GM12891 (cell line): ENCODE results near the gene PXDC1.

Experiments used
- PAX5 ChIP-seq: IDR thresholded peaks from 2 replicates; pipeline ENCODE4 v1.6.1; 2011; ENCODE audit warnings: low read length, moderate library complexity, mild to moderate bottlenecking; ENCODE audit not compliant: insufficient read depth, severe bottlenecking
- POLR2A ChIP-seq: IDR thresholded peaks from 2 replicates; pipeline ENCODE4 v1.6.1; 2011; ENCODE audit warnings: low read depth, low read length, control low read depth
- POLR2AphosphoS5 ChIP-seq: IDR thresholded peaks from 2 replicates; pipeline ENCODE4 v1.6.1; 2011; ENCODE audit warnings: low read depth, low read length, control low read depth
- POU2F2 ChIP-seq: IDR thresholded peaks from 2 replicates; pipeline ENCODE4 v1.6.1; 2011; ENCODE audit warnings: low read depth, mild to moderate bottlenecking, control low read depth, low read length, moderate library complexity
- SPI1 ChIP-seq: IDR thresholded peaks from 2 replicates; pipeline ENCODE4 v1.6.1; 2011; ENCODE audit warnings: low read depth, low read length, control low read depth
- TAF1 ChIP-seq: IDR thresholded peaks from 2 replicates; pipeline ENCODE4 v1.6.1; 2011; ENCODE audit warnings: low read depth, low read length, control low read depth

- TF ChIP-seq POLR2A (no peak), POLR2AphosphoS5 (no peak), TAF1 (no peak), PAX5 (no peak), POU2F2 (no peak), SPI1 (no peak)
Measured at GRCh38 chr6:3779574-3779849, 28.0 kb upstream of the PXDC1 start.
